A549 (cell line): ENCODE results near the gene TIMM17A.

Source experiments
- CBX8 ChIP-seq: fragments of 200-600 bp; sonication (generic); IDR thresholded peaks from 2 replicates; pipeline ENCODE4 v1.6.1; 2016
- CTCF ChIP-seq: fragments of >200 bp; sonication (Bioruptor Twin); formaldehyde crosslinking; IDR thresholded peaks from 3 replicates; pipeline ENCODE4 v1.5.1; 2016
- ELK1 ChIP-seq: fragments of 150-350 bp; IDR thresholded peaks from 2 replicates; pipeline ENCODE4 v1.6.1; 2014; ENCODE audit warnings: low read depth, mild to moderate bottlenecking, low read length
- JUN ChIP-seq, 2 experiments: fragments of >200 bp; sonication (Bioruptor Twin); formaldehyde crosslinking; IDR thresholded peaks; 2 replicates in 1 of 2; 3 replicates in 1 of 2; pipeline ENCODE4 v1.6.1; 2016 to 2017
- KDM5A ChIP-seq: fragments of 200-600 bp; sonication (generic); IDR thresholded peaks from 2 replicates; pipeline ENCODE4 v1.6.1; 2016; ENCODE audit warnings: antibody characterized with exemption, mild to moderate bottlenecking
- NFE2L2 ChIP-seq: fragments of 150-350 bp; conservative IDR thresholded peaks from 2 replicates; pipeline ENCODE4 v1.6.1; 2014; ENCODE audit warnings: low read length
- POLR2A ChIP-seq: IDR thresholded peaks from 2 replicates; pipeline ENCODE4 v1.6.1; 2012; ENCODE audit warnings: mild to moderate bottlenecking, low read length
- RCOR1 ChIP-seq: fragments of 150-350 bp; IDR thresholded peaks from 2 replicates; pipeline ENCODE4 v1.6.1; 2014; ENCODE audit warnings: antibody characterized with exemption, low read length, low read depth
- REST ChIP-seq: fragments of 200-600 bp; sonication (generic); IDR thresholded peaks from 2 replicates; pipeline ENCODE4 v1.6.1; 2016; ENCODE audit warnings: antibody characterized with exemption, mild to moderate bottlenecking, moderate library complexity
- USF2 ChIP-seq: fragments of 450-650 bp; IDR thresholded peaks from 2 replicates; pipeline ENCODE4 v1.6.1; 2014; ENCODE audit warnings: antibody characterized with exemption
- ZNF302 ChIP-seq: fragments of 250-450 bp; sonication (Bioruptor Pico); IDR thresholded peaks from 2 replicates; pipeline ENCODE4 v1.9.0; 2021; ENCODE audit warnings: inconsistent platforms, mild to moderate bottlenecking, moderate library complexity

- no peak for TF ChIP-seq REST
- TF ChIP-seq POLR2A, result no peak
- TF ChIP-seq KDM5A, result no peak
- TF ChIP-seq RCOR1, result no peak
- TF ChIP-seq USF2, result no peak
- TF ChIP-seq NFE2L2, result no peak
- no peak for TF ChIP-seq CTCF
- TF ChIP-seq JUN (IDR thresholded peaks at IDR 0.05), result no peak; a peak in 2 of 5 replicates
- TF ChIP-seq ELK1, result no peak
- no peak for TF ChIP-seq ZNF302 (CRISPR knock-in tag)
- no peak for TF ChIP-seq CBX8
These were observed 60.3 kb downstream of the TIMM17A start for GRCh38 chr1:202015662-202015937.
